Lower lobe of right lung (tissue), 2 donors: ENCODE measurements around the gene FFAR2. TPM values are rescaled to one million over a fixed set of nuclear protein-coding genes. Genes with fewer than 3 reads are reported as not detected.
"Not testable (repeated sequence)": the region's sequence is repeated elsewhere in the genome, so short reads cannot be mapped to it uniquely, and the experiment has no call there.

Experiments used
- ATAC-seq, 2 donors: fragments of 200-7000 bp; cut with Tn5 transposase; one replicate each; pipeline ENCODE4 v1.9.1; 2020 to 2022; ENCODE audit warnings: mild to moderate bottlenecking in 2 of 2, moderate library complexity in 2 of 2
- DNase-seq: peaks from one replicate; pipeline ENCODE4 v3.0.0-alpha.2; 2020
- H3K27ac ChIP-seq: fragments of 200-600 bp; one replicate; pipeline ENCODE4 v1.8.0; 2022
- H3K27me3 ChIP-seq: fragments of 200-600 bp; one replicate; pipeline ENCODE4 v1.8.0; 2022; ENCODE audit warnings: low read depth
- H3K36me3 ChIP-seq: fragments of 200-600 bp; one replicate; pipeline ENCODE4 v1.8.0; 2022; ENCODE audit warnings: mild to moderate bottlenecking
- H3K4me1 ChIP-seq: fragments of 200-600 bp; one replicate; pipeline ENCODE4 v1.8.0; 2022
- H3K4me3 ChIP-seq: fragments of 200-600 bp; one replicate; pipeline ENCODE4 v1.8.0; 2022; ENCODE audit warnings: mild to moderate bottlenecking
- H3K9me3 ChIP-seq: fragments of 200-600 bp; one replicate; pipeline ENCODE4 v1.8.0; 2022
- intact Hi-C: fragments of 100-400 bp; cut with DNase I; formaldehyde crosslinking; loops from one replicate; pipeline ENCODE4 v1.11.0; 2022
- total RNA-seq: library from RNA; stranded (reverse); fragmentation: NEBNext Ultra II Directional; extraction: Animal tissue kit (Norgen Biotek cat#: 25700); gene quantifications from one replicate; pipeline ENCODE4 v1.2.1, GENCODE V29; 2021
- TF ChIP-seq, protein P1 (sequence below): fragments of 200-600 bp; IDR thresholded peaks from one replicate; pipeline ENCODE4 v1.8.0; 2022; ENCODE audit warnings: antibody characterized with exemption, mild to moderate bottlenecking
- donor health status: DM: no; HTN: yes; CAD: no; lungs with severe emphysema.

Gene FFAR2
- total RNA-seq, 1 donor from 2014 or later: 4.7 TPM

DNA sequence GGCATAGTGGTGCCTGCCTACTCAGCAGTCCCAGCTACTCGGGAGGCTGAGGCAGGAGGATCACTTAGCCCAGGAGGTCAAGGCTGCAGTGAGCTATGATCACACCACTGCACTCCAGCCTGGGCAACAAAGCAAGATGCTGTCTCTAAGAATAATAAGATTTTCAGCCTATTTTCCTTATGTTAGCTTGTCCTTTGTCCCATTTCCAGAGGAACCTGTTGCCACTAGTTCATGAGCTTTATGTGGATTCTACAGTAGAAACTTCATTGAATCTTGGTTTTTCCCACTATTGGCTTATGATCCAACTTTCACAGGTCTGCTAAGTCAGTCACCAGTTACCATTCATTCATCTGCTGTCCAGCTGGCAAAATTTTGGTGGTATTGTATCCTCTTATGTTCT, 18.2 kb downstream of the FFAR2 start:
- Histone ChIP-seq H3K27me3 (no peaks in the 10 kb centered on the region), H3K4me1 (peaks cover 15% of the 10 kb centered on the region), H3K27ac (no peak overlapping the region), H3K9me3 (no peaks in the 10 kb centered on the region), H3K36me3 (no peaks in the 10 kb centered on the region), H3K4me3 (no peak overlapping the region)
- no peak for DNase-seq
- TF ChIP-seq, protein P1, sequence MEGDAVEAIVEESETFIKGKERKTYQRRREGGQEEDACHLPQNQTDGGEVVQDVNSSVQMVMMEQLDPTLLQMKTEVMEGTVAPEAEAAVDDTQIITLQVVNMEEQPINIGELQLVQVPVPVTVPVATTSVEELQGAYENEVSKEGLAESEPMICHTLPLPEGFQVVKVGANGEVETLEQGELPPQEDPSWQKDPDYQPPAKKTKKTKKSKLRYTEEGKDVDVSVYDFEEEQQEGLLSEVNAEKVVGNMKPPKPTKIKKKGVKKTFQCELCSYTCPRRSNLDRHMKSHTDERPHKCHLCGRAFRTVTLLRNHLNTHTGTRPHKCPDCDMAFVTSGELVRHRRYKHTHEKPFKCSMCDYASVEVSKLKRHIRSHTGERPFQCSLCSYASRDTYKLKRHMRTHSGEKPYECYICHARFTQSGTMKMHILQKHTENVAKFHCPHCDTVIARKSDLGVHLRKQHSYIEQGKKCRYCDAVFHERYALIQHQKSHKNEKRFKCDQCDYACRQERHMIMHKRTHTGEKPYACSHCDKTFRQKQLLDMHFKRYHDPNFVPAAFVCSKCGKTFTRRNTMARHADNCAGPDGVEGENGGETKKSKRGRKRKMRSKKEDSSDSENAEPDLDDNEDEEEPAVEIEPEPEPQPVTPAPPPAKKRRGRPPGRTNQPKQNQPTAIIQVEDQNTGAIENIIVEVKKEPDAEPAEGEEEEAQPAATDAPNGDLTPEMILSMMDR: no peak
- intact Hi-C loops: no loop called here
- ATAC-seq: no peak

DNA sequence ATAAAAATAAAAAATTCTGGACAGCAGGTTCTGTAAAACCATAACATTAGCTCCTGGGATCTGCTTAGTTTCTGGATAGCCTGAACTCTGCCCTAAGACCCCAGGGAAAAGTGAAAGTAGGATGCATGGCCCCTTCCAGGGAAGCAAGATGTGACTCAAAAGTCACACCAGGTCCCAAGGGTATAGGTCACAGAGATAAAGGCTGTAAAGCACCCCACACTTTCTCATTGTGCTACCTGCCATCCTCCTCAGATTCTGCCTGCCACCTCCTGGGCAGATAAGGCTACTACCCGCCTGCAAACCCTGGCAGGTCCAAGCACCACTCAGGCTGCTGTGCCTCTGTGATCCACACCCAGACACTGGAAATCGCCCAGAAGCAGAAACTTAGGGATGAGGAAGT, 20.6 kb downstream of the FFAR2 start:
- Histone ChIP-seq H3K4me3 (no peak overlapping the region), H3K36me3 (no peaks in the 10 kb centered on the region), H3K9me3 (no peaks in the 10 kb centered on the region), H3K27me3 (no peaks in the 10 kb centered on the region), H3K4me1 (peaks cover 5% of the 10 kb centered on the region), H3K27ac (no peak overlapping the region)
- intact Hi-C loops: no loop called here
- TF ChIP-seq, protein P1: peak; percentile 71
- DNase-seq (peak; percentile 67), ATAC-seq (peak; percentile 90 to 92)

DNA sequence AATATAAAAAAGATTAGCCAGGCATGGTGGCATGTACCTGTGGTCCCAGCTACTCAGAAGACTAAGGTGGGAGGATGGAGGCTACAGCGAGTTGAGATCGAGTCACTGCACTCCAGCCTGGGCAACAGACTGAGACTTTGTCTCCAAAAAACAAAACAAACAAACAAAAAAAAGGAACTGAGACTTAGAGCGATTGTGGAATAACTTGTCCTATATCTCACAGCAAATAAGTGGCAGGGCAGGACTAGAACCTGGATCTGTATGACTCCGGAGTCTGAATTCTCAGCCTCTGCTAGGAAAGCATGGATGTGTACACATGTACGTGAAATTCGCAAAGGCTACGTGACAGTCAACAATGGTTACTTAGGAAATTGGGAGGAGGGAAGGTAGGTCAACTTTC, 22.1 kb downstream of the FFAR2 start:
- H3K27ac ChIP-seq: no peak overlapping the region
- TF ChIP-seq, protein P1: no peak
- no peaks in the 10 kb centered on the region for H3K9me3 ChIP-seq
- no peak for DNase-seq
- no peaks in the 10 kb centered on the region for H3K27me3 ChIP-seq
- intact Hi-C loops: no loop called here
- no peak for ATAC-seq
- H3K36me3 ChIP-seq: no peaks in the 10 kb centered on the region
- H3K4me3 ChIP-seq: no peak overlapping the region
- peaks cover 5% of the 10 kb centered on the region for H3K4me1 ChIP-seq

DNA sequence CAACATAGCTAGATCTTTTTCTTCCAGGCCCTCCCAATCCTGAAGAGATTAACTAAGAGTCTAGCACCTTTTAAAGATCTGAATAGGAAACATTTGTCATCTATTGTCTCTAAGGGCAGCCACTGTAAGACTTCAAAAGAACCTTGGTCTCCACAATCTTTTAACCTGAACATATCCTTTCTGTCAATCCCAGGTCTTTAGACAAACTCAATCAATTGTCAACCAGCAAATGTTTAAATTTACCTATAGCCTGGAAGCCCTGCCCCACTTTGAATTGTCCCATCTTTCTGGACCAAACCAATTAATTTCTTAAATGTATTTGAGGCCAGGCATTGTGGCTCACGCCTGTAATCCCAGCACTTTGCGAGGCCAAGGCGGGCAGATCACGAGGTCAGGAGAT, 23.0 kb downstream of the FFAR2 start:
- intact Hi-C loops, H3K36me3 ChIP-seq, H3K27ac ChIP-seq, ATAC-seq, H3K9me3 ChIP-seq, H3K27me3 ChIP-seq, H3K4me1 ChIP-seq, H3K4me3 ChIP-seq, DNase-seq: not testable (repeated sequence)

DNA sequence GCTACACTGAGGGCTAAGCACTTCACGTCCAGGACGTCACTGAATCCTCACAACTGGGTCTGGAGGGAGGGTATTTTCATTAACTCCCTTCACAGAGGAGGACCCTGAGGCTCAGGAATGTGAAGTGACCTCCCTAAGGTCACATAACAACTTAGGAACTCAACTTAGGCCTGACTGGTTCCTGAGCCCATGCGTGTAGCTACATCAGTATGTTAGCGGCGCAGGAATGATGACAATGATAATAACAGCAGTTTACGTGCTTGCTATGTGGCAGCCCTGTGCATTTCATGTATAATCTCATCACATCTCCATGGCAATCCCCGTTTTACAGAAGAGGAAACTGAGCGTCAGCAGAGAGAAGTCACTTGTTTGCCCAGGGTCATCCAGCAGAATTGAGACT, 23.9 kb downstream of the FFAR2 start:
- Histone ChIP-seq H3K36me3 (no peaks in the 10 kb centered on the region), H3K4me1 (peaks cover 5% of the 10 kb centered on the region), H3K9me3 (no peaks in the 10 kb centered on the region), H3K27ac (no peak overlapping the region), H3K4me3 (no peak overlapping the region), H3K27me3 (no peaks in the 10 kb centered on the region)
- TF ChIP-seq, protein P1: no peak
- intact Hi-C loops: no loop called here
- DNase-seq (no peak), ATAC-seq (no peak)

DNA sequence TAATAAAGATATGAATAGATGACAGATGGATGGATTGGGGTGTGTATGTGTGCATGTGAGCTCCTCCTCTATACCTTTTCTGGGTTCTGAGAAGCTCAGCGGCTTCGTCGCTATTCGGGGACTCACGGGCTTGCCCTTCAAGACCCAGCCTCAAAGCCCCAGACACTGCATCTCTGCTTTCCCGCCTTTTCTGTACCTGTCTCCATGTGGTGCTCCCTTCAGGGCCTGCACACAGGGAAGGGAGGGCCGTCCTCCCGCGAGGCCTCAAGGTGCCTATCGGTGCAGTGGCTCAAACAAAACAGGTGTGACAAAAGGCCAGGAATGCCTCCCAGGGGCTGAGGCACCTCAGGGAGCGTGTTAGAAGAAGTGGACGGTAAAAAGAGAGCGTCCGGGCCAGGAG, 26.0 kb downstream of the FFAR2 start:
- intact Hi-C loops: no loop called here

DNA sequence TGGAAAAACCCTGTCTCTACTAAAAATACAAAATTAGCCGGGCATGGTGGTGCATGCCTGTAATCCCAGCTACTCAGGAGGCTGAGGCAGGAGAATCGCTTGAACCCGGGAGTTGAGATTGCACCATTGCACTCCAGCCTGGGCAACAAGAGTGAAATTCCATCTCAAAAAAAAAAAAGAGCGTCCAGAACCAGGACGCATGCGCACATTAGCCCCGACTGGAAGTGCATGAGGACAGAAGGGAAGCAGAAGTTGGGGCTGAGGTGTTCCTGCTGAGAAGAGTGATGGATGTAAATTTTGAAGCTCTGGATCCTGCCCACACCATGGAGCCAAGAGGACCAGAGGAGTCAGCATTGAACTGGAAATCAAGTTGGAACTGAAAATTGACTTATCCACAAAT, 26.5 kb downstream of the FFAR2 start:
- H3K27me3 ChIP-seq, H3K4me1 ChIP-seq, H3K4me3 ChIP-seq, H3K36me3 ChIP-seq, H3K9me3 ChIP-seq, ATAC-seq, H3K27ac ChIP-seq, intact Hi-C loops, DNase-seq: not testable (repeated sequence)

More for the DNA sequence above, 26.0 kb downstream of the FFAR2 start:
- Histone ChIP-seq H3K9me3 (no peaks in the 10 kb centered on the region), H3K4me1 (no peaks in the 10 kb centered on the region), H3K27ac (no peak overlapping the region), H3K27me3 (no peaks in the 10 kb centered on the region), H3K36me3 (no peaks in the 10 kb centered on the region), H3K4me3 (no peak overlapping the region)
- TF ChIP-seq, protein P1: no peak
- no peak for ATAC-seq
- DNase-seq: no peak
